Measurements from ENCODE around the gene CHST4. TPM values are rescaled to one million over a fixed set of nuclear protein-coding genes. Genes with fewer than 3 reads are reported as not detected.

The CHST4 gene
- polyA plus RNA-seq, 2 of the 4 experiments (the other 2 are of a cell fraction) = 0.04 to 0.08 TPM

DNA sequence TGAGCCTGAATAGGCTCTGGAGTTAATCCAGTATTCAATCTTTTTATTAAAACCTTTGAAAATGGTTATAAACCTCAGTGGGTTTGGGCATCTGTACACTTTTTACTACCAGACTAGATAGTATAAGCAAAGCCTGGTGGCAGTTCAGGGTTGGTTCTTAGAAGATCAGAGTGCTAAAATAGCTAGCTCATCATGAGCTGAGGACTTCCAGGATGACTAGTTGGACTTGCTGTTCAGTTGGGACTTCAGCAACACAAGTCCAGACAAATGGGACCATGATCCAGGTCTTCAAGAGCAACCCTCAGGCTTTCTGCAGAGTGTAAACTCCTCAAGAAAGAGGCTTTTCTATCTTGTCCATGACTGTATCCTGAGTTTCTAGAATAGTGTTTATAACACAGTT lies 35.9 kb upstream of the CHST4 start:
- FAIRE-seq (no peak), ATAC-seq (no peak), DNase-seq (ENCODE audit: low read depth in 1 of 2, low spot score in 1 of 2) (no peak)
- Histone ChIP-seq H3K27ac (no peak overlapping the region), H3K4me2 (no peak overlapping the region), H3K9me3 (no peaks in the 10 kb centered on the region), H3K4me1 (no peaks in the 10 kb centered on the region), H3K4me3 (no peak overlapping the region)
- POLR2A ChIA-PET = no interaction called here
- no peak for TF ChIP-seq EP300 (IDR thresholded peaks at IDR 0.05)
- TF ChIP-seq CBX8 (IDR thresholded peaks at IDR 0.05) = no peak
- no peak for TF ChIP-seq MYC (IDR thresholded peaks at IDR 0.05; ENCODE audit: borderline replicate concordance, low read length)
- TF ChIP-seq HEYL (CRISPR knock-in tag; IDR thresholded peaks at IDR 0.05) = no peak
- no peak for TF ChIP-seq BHLHE40 (IDR thresholded peaks at IDR 0.05; ENCODE audit: low read depth, low read length)
- TF ChIP-seq, protein P1, sequence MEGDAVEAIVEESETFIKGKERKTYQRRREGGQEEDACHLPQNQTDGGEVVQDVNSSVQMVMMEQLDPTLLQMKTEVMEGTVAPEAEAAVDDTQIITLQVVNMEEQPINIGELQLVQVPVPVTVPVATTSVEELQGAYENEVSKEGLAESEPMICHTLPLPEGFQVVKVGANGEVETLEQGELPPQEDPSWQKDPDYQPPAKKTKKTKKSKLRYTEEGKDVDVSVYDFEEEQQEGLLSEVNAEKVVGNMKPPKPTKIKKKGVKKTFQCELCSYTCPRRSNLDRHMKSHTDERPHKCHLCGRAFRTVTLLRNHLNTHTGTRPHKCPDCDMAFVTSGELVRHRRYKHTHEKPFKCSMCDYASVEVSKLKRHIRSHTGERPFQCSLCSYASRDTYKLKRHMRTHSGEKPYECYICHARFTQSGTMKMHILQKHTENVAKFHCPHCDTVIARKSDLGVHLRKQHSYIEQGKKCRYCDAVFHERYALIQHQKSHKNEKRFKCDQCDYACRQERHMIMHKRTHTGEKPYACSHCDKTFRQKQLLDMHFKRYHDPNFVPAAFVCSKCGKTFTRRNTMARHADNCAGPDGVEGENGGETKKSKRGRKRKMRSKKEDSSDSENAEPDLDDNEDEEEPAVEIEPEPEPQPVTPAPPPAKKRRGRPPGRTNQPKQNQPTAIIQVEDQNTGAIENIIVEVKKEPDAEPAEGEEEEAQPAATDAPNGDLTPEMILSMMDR (IDR thresholded peaks at IDR 0.05) = no peak
- no peak for TF ChIP-seq HOXB13 (CRISPR knock-in tag; IDR thresholded peaks at IDR 0.05; ENCODE audit: low read depth)
- TF ChIP-seq, protein P2, sequence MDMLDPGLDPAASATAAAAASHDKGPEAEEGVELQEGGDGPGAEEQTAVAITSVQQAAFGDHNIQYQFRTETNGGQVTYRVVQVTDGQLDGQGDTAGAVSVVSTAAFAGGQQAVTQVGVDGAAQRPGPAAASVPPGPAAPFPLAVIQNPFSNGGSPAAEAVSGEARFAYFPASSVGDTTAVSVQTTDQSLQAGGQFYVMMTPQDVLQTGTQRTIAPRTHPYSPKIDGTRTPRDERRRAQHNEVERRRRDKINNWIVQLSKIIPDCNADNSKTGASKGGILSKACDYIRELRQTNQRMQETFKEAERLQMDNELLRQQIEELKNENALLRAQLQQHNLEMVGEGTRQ (IDR thresholded peaks at IDR 0.05) = no peak
- TF ChIP-seq CEBPB (IDR thresholded peaks at IDR 0.05) = no peak
- TF ChIP-seq TP53 (CRISPR knock-in tag; IDR thresholded peaks at IDR 0.05) = no peak
- CTCF ChIA-PET = interaction anchor here (1.4 to 4.7 kb wide), 4 partner anchors 10 to 120 kb away, joined by 4 to 25 read pairs (median 10); no protein-coding TSS in a partner anchor

- Histone ChIP-seq H3K4me1 (no peaks in the 10 kb centered on the region), H3K4me3 (no peak overlapping the region), H3K27ac (no peak overlapping the region), H3K4me2 (no peak overlapping the region), H3K9me3 (no peaks in the 10 kb centered on the region)
- ATAC-seq (no peak), FAIRE-seq (no peak), DNase-seq (ENCODE audit: low read depth in 1 of 2, low spot score in 1 of 2) (no peak)
- POLR2A ChIA-PET = no interaction called here
- TF ChIP-seq NR3C1 (IDR thresholded peaks at IDR 0.05) = no peak
- no peak for TF ChIP-seq SMC3 (IDR thresholded peaks at IDR 0.05)
- TF ChIP-seq JUN (IDR thresholded peaks at IDR 0.05) = no peak
- TF ChIP-seq HOXB5 (CRISPR knock-in tag; IDR thresholded peaks at IDR 0.05) = no peak
- TF ChIP-seq GATA3 (IDR thresholded peaks at IDR 0.05; ENCODE audit: borderline replicate concordance) = no peak
- no peak for TF ChIP-seq POLR2A (IDR thresholded peaks at IDR 0.05; ENCODE audit: low read length)
- TF ChIP-seq, protein P3, sequence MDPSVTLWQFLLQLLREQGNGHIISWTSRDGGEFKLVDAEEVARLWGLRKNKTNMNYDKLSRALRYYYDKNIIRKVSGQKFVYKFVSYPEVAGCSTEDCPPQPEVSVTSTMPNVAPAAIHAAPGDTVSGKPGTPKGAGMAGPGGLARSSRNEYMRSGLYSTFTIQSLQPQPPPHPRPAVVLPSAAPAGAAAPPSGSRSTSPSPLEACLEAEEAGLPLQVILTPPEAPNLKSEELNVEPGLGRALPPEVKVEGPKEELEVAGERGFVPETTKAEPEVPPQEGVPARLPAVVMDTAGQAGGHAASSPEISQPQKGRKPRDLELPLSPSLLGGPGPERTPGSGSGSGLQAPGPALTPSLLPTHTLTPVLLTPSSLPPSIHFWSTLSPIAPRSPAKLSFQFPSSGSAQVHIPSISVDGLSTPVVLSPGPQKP (IDR thresholded peaks at IDR 0.05; ENCODE audit: low read depth, low read length) = no peak
- TF ChIP-seq CBX2 (IDR thresholded peaks at IDR 0.05; ENCODE audit: borderline replicate concordance, low read depth) = no peak
- TF ChIP-seq MYC (IDR thresholded peaks at IDR 0.05; ENCODE audit: borderline replicate concordance, low read length) = no peak
- TF ChIP-seq, protein P4, sequence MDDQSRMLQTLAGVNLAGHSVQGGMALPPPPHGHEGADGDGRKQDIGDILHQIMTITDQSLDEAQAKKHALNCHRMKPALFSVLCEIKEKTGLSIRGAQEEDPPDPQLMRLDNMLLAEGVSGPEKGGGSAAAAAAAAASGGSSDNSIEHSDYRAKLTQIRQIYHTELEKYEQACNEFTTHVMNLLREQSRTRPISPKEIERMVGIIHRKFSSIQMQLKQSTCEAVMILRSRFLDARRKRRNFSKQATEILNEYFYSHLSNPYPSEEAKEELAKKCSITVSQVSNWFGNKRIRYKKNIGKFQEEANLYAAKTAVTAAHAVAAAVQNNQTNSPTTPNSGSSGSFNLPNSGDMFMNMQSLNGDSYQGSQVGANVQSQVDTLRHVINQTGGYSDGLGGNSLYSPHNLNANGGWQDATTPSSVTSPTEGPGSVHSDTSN (IDR thresholded peaks at IDR 0.05) = no peak
- TF ChIP-seq, protein P1 (IDR thresholded peaks at IDR 0.05) = no peak
- TF ChIP-seq TP53 (CRISPR knock-in tag; IDR thresholded peaks at IDR 0.05) = no peak
- TF ChIP-seq, protein P2 (IDR thresholded peaks at IDR 0.05) = no peak
- TF ChIP-seq CEBPB (IDR thresholded peaks at IDR 0.05) = no peak
- TF ChIP-seq, protein P5, sequence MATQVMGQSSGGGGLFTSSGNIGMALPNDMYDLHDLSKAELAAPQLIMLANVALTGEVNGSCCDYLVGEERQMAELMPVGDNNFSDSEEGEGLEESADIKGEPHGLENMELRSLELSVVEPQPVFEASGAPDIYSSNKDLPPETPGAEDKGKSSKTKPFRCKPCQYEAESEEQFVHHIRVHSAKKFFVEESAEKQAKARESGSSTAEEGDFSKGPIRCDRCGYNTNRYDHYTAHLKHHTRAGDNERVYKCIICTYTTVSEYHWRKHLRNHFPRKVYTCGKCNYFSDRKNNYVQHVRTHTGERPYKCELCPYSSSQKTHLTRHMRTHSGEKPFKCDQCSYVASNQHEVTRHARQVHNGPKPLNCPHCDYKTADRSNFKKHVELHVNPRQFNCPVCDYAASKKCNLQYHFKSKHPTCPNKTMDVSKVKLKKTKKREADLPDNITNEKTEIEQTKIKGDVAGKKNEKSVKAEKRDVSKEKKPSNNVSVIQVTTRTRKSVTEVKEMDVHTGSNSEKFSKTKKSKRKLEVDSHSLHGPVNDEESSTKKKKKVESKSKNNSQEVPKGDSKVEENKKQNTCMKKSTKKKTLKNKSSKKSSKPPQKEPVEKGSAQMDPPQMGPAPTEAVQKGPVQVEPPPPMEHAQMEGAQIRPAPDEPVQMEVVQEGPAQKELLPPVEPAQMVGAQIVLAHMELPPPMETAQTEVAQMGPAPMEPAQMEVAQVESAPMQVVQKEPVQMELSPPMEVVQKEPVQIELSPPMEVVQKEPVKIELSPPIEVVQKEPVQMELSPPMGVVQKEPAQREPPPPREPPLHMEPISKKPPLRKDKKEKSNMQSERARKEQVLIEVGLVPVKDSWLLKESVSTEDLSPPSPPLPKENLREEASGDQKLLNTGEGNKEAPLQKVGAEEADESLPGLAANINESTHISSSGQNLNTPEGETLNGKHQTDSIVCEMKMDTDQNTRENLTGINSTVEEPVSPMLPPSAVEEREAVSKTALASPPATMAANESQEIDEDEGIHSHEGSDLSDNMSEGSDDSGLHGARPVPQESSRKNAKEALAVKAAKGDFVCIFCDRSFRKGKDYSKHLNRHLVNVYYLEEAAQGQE (IDR thresholded peaks at IDR 0.05) = no peak
- 37% methylated on average over 3 of the region's 3 CpGs for WGBS (ENCODE audit: missing lambda C conversion rate)
- CTCF ChIA-PET = interaction anchor here (1.1 to 4.7 kb wide), 4 partner anchors 9 to 120 kb away, joined by 4 to 25 read pairs (median 10); no protein-coding TSS in a partner anchor
Observed at GRCh38 chr16:71491054-71491453, 35.2 kb upstream of the CHST4 start.

Data from A549 (cell line).